ENCODE measurements around the gene PLPPR2. TPM values are rescaled to one million over a fixed set of nuclear protein-coding genes. Genes with fewer than 3 reads are reported as not detected.

Gene PLPPR2
- total RNA-seq, 4 donors from 2014 or later = 4.2 to 19.6 (median 9.3) TPM

GRCh38 chr19:11361771-11362731 lies 6.8 kb downstream of the PLPPR2 start:
- TF ChIP-seq CTCF (IDR thresholded peaks at IDR 0.05; ENCODE audit: low read depth) = no peak

GRCh38 chr19:11363881-11364280 lies 8.6 kb downstream of the PLPPR2 start:
- no peak for TF ChIP-seq CTCF (IDR thresholded peaks at IDR 0.05; ENCODE audit: low read depth)

- no peak for TF ChIP-seq CTCF (IDR thresholded peaks at IDR 0.05; ENCODE audit: low read depth)
These were observed 9.2 kb downstream of the PLPPR2 start for GRCh38 chr19:11364296-11364904.

GRCh38 chr19:11364935-11365334 lies 9.7 kb downstream of the PLPPR2 start:
- no peak for TF ChIP-seq CTCF (IDR thresholded peaks at IDR 0.05; ENCODE audit: low read depth)

- TF ChIP-seq CTCF (IDR thresholded peaks at IDR 0.05; ENCODE audit: low read depth) = no peak
These were observed 10.4 kb downstream of the PLPPR2 start for GRCh38 chr19:11365557-11366117.

- TF ChIP-seq CTCF (IDR thresholded peaks at IDR 0.05; ENCODE audit: low read depth) = no peak
These were observed 12.3 kb downstream of the PLPPR2 start for GRCh38 chr19:11367528-11367927.

- no peak for TF ChIP-seq CTCF (IDR thresholded peaks at IDR 0.05; ENCODE audit: low read depth)
These were observed 15.5 kb downstream of the PLPPR2 start for GRCh38 chr19:11370744-11371143.
